Measurements from ENCODE around the gene DYRK1A.
"Not testable (repeated sequence)": the region's sequence is repeated elsewhere in the genome, so short reads cannot be mapped to it uniquely, and the experiment has no call there.

Gene DYRK1A

DNA sequence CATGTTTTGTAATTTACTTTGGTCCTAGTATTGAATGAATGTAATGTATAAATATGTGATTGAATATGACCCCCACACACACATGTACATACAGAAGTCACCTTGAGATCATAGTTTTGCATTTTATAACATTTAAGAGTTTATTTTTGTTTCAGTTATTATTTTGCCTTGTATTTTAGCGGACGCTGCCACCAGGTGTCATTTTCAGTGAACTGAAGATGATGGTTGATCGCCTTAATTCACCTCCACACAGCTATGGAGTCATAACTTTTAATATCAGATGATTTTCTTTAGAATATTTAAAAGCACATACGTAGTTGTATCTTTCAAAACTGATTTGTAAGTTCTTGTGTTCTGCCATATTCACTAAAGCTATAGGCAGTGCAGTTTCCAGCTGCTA lies 130.4 kb downstream of the DYRK1A start:
- peak; percentile 9 for DNase-seq

DNA sequence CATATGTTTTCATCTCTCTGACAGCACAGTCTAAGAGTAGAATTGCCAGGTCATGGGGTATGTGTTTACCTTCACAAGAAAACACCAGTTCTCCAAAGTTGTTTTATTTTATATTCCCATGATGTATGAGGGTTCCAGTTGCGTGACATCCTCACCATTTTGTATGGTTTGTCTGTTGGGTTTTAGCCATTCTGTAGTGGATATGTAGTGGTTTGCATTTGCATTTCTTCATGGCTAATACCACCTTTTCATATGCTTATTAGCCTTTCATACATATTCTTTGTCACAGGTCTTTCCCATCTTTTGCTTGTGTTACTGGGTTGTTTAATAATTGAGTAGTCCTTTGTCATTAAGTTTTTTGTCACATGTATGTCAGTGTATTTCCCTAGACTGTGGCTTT lies 132.1 kb downstream of the DYRK1A start:
- no peak for DNase-seq

DNA sequence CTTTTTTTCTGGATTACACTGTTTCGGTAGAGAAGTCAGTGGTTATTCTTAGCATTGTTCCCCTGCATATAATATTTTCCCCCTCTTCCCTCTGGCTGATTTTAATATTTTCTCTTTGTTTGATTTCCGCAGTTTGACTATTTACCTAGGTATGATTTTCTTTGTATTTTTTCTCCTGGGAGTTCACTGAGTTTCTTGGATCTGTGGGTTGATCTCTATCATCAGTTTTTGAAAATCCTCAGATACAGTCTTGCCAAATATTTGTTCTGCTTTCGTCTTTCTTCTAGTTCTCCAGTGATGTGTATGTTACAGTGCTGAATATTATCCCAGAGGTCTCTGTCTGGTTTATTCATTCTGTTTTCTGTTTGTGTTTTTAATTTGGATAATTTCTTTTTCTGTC lies 136.4 kb downstream of the DYRK1A start:
- DNase-seq, result no peak

DNA sequence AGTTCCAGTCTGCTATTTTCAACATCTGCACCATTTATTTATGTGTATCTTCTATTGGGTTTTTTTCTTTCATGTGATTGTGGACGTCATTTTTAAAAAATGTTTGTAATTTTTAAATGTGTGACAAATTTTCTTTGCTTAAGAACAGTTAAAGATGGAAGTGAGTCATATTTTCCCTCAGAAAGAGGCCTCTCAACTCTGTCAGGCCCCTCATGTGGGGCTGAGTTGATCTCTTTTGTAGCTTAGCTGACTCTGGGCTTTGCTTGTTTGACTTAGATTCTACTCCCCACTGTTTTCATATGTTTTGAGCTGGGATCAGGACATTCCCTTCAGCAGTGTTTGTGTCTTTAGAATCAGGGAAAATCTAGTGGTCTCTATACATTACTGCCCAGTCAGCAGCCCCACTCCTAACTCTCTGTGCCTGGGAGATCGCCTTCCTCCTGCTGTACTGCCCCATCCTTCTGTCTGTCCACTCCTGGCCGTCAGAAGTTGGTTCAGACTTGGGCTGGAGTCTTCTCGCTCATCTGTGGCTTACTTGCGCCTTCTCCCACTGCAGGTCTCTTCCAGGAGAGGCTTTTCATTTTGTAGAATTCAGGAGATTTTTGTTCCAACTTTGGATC lies 137.4 kb downstream of the DYRK1A start:
- no peak for DNase-seq

DNA sequence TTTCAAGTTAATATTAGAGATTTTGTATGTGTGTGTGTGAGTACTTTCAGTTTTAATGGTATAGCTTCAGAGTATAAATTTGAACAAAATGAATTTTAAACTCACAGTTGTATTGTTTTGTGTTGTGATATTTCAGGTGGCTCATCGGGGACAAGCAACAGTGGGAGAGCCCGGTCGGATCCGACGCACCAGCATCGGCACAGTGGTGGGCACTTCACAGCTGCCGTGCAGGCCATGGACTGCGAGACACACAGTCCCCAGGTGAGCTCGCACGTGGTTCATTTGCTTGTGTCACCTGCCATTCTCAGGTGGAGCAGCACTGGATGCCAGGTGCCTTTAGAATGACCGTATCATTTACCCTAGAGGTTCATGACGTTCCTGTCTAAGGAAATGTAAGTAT lies 139.4 kb downstream of the DYRK1A start:
- no peak for DNase-seq

DNA sequence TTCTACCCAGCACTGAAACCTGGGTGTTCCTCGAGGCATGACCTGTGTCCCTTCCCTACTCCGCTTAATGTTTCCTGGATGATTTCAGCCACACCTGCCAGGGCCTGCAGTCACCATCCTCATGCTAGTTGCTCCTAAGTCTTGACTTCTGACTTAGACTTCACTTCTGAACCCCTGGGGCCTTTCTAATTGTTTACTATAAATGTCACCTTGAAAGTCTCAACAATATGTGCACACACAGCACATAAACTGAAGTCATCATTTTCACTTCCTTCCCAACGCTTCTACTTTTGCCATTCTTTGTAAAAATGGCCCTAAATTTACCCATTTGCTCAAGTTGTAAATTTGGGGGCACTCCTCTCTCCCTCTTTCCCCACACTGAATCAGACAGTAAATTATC lies 141.1 kb downstream of the DYRK1A start:
- no peak for DNase-seq

DNA sequence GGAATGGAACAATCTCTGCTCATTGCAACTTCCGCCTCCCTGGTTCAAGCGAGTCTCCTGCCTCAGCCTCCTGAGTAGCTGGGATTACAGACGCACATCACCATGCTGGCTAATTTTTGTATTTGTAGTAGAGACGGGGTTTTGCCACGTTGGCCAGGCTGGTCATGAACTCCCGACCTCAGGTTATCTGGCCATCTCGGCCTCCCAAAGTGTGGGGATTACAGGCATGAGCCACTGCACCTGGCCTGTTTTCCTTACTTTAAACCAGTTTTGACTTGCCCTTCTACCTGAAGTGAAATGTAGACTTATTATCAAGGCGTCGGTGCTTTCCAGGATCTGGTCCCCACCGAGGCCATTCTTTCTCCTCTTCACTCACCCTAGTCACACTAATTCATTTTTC lies 141.8 kb downstream of the DYRK1A start:
- DNase-seq, result no peak

DNA sequence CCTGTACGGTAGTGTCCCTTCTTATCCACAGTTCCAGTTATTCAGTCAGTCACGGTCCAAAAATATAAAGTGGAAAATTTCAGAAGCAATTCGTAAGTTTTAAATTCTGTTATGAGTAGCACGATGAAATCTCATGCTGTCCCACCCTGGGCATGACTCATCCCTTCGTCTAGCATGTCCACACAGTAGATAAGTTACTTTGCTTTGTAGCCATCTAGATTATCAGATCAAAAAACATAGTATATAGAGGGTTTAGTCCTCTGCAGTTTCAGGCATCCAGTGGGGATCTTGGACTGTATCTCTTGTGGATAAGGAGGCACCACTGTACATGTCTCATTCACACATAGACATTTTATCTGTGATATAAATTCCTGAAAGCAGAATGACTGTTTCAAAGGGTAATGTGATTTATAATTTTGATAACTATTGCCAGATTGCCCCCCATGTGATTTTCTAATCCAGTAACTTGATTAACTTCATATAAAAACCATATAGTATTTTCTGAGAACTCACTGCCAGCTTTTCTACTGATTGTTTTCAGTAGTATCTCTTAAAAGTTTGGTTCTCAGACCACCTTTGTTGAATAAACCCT lies 143.3 kb downstream of the DYRK1A start:
- no peak for DNase-seq

DNA sequence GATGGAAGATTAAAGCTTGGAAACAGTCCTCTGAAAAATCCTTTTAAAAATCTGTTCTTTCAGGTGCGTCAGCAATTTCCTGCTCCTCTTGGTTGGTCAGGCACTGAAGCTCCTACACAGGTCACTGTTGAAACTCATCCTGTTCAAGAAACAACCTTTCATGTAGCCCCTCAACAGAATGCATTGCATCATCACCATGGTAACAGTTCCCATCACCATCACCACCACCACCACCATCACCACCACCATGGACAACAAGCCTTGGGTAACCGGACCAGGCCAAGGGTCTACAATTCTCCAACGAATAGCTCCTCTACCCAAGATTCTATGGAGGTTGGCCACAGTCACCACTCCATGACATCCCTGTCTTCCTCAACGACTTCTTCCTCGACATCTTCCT lies 145.3 kb downstream of the DYRK1A start:
- no peak for DNase-seq

DNA sequence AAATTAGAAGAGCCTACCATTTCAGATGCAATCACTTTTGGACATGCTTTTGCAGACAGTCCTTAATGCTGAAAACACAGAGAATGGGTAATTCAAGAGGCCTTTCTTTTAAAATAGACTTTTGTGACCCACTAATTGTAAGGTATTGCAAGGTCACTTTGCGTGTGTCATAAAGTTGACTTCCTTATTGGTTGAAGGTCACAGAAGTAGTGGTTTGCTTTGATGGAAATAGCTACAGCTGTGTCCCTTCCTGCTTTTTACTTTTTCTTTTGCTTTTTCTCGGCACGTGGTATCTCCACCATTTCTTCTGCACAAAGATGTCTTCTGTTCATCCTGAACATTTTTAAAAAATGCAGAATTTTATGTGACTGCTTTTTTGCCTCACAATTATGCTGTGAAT lies 146.8 kb downstream of the DYRK1A start:
- no peak for DNase-seq

DNA sequence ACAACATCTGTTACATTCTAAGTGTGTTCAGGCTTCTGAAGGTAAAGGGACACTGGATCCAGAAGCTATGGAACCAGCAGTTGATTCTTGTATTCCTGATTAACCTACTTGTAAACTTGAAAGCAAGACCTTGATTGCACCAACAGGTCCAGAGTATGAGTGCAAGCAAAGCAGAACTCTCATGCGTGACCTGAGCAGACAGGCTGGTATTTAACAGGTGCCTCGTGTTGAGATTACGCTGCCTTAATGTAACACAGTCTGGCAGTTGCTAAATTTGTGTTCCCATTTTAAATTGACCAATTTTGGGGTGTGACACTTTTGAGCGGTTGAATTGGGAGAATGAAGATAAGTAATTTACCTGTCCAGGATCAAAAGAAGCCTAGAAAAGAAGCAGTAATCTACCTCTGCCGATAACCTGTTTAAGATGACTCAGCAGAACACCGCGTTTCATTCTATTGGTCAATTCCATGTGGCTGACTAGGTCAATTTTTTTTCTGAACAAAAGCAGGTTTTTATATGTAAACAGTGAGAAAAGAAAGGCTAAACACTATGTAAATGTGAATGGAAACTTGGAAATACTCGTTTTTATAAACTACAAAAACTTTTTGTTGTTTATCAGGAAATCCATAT lies 147.6 kb downstream of the DYRK1A start:
- DNase-seq, result no peak

DNA sequence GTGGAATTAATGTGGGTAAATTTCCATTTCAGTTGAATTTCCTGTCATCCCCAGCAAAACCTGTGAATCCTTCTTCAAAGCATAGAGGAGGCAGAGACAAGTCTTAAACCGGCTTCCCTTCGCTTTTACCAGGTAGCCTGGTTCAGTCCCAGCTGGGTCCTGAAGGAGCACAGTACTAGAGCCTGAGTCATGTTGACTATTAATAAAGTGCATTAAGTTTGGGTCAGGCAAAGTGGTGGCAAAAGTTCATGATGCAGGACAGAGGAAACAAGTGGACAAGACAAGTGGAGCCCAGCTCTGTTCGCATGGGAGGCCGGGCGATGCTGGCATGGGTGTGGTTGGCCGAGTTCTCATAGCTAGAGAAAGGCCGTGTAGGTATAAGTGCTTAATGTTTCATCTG lies 150.4 kb downstream of the DYRK1A start:
- no peak for DNase-seq

DNA sequence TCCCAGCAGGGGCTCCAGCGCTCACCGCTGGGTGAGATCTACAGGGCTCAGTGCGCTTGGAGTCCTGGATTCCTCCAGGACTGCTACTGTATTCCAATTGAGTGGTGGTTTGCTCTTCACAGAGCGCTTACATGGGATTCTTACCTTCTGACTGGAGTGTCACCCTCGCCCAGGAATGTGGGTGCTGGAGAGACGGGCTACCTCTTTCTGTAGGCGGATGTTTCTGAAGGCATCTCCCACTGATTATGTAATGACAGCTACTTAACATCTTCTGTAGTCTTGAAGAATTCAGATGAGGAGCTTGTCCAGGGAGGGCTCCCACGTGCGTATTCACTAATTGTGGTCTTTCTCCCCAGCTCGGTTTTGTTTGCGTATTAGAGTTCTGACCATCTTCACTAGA lies 154.2 kb downstream of the DYRK1A start:
- DNase-seq, result no peak

DNA sequence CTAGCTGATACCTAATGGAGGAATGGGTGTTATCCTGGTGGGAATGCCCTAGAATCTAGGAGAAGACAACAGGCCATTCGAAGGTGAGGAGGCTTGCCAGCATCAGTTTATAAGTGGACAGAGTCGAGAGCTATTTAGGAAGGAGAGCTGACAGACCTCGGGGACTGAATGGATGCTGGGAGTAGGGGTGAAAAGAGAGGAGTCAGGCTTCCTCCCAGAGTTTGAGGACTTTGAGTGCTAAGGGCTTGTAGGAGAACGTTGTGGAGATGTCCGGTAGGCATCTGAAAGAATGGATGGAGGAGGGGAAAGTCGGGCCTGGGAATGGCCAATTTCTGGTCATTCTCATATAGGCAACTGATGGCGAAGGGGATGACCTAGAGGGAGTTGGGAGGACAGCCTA lies 155.1 kb downstream of the DYRK1A start:
- no peak for DNase-seq

DNA sequence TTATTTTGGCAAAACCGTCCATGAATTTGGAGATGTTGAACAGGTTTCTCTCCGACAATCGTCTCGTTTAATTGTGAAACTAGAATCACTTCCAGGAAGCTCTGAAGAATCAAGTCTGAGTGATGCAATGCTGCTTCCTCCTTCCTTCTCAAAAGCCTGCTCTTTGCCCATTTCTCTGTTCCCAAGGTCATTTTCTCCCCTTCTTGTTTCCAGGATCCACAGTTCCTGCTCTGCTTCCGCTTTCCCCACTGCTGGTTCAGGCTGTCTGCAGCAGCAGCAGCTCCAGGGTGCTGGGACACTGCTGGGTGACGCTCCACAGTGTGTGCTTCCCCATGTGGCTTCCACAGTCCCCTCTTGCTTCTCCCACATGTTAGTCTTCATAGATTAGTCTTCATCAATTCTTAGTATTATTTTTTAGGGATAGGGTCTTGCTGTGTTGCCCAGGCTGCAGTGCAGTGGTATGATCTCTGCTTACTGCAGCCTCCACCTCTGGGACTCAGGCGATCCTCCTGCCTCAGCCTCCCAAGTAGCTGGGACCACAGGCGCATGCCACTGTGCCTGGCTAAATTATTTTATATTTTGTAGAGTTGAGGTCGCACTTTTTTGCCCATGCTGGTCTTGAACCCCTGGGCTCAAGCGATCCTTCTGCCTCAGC lies 156.2 kb downstream of the DYRK1A start:
- no peak for DNase-seq

DNA sequence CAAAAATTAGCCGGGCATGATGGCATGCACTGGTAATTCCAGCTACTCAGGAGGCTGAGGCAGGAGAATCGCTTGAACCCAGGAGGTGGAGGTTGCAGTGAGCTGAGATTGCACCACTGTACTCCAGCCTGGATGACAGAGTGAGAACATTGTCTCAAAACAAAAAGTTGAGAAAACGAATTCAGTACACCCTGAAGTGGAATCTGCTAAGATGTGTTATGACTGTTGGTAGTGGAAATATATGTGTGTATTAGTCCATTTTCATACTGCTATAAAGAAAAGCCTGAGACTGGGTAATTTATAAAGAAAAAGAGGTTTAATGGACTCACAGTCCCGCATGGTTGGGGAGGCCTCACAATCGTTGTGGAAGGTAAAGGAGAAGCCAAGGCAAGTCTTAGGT lies 158.4 kb downstream of the DYRK1A start:
- DNase-seq, result not testable (repeated sequence)

DNA sequence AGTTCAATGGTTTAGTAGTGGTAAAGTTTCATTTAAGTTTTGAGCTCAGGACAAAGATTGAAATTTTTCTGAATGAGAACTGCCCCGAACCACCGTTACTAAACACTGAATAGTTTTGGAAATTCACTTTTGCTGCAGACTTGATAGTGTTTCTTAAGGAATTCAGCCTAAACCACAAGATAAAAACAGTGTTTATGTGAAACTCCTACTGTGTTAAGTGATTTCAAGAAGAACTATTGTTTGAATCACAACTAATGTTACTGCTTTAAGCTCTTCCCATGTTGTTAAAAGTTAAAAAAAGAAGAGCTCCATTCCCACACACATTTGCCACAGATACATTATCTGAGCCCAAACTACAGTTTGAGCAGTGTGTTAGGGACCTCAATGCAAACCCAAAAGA lies 159.2 kb downstream of the DYRK1A start:
- no peak for DNase-seq

DNA sequence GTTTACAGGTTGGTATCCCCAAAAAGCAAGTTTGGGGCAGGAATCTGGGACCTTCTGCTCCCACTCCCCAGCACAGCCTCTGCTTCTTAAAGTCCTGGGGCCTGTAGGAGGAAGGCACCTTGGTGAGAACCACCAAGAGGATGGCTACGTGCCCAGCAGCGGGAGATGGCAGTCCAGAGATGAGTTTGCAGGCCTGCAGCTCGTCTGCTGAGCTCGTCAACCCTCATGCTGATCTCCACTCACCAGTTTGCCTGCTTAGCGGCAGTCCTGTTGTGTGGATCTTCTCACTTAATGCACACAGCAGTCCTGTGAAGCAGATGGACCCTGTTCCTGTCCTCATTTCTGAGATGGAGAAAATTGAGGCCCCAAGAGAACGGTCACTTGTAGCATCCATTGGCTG lies 160.5 kb downstream of the DYRK1A start:
- no peak for DNase-seq

DNA sequence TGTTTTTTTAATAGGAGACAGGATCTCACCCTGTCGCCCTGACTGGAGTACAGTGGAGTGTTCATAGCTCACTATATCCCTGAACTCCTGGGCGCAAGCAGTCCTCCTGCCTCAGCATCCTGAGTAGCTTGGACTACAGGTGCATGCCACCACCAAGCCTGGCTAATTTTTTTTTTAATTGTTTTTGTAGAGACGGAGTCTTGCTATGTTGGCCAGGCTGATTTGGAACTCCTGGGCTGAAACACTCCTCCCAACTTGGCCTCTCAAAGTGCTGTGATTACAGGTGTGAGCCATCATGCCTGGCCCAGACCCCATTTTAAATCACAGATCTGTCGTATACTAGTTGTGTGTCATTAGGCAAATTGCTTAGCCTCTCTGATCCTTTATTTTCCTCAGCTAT lies 161.1 kb downstream of the DYRK1A start:
- DNase-seq, result no peak

DNA sequence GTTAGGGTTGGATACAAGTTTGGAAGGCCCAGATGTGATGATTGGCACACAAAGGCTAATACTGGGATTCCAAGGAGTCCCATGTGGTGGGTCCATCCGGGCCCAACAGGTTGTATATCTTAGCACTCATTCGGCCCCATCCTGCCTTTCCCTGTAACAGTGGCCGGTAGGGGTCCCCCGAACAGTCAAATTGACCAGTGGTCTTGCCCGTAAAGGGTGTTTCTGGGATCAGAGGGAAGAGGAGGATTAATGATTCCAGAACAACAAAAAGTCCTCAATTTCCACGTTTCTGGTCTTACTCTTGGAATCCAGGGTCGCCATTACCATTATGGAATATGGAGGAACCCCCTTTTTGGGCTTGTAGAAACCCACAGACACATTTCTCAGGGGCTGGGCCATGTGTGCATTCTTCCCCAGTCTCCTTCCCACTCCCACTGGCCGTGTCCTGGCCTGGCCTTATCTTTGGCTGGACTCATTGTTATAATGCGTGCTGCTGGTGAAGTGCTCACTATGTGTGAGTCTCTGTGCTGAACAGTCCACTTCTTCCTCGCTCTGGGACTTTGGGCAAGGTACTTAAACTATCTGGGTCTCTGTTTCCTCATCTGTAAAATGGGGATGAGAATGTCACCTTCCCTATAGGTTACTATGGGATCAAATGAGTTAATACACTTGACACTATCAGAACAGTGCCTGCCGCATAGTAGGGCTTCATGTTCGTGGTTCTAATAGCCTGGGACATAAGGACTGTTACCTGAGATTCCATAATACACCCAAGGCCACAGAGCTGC lies 161.8 kb downstream of the DYRK1A start:
- DNase-seq, result no peak

DNA sequence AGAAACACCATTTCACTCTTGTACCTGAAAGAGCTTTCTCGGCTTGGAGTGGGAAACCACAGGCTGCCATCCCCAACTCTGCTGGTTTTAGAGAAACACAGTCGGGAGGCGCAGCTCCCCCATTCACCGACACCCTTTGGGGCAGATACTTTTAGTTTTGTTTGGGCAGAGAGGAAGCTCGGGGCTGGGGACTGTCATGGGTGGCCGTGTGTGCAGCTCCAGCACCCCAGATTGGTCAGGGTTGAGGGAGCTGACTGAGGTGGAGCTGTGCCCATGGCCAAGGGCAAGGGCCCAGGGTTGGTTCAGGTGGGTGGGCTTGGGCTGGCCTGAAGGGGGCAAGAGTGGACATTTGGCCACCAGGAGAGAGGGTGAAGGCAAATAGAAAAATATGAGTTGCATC lies 163.1 kb downstream of the DYRK1A start:
- no peak for DNase-seq

DNA sequence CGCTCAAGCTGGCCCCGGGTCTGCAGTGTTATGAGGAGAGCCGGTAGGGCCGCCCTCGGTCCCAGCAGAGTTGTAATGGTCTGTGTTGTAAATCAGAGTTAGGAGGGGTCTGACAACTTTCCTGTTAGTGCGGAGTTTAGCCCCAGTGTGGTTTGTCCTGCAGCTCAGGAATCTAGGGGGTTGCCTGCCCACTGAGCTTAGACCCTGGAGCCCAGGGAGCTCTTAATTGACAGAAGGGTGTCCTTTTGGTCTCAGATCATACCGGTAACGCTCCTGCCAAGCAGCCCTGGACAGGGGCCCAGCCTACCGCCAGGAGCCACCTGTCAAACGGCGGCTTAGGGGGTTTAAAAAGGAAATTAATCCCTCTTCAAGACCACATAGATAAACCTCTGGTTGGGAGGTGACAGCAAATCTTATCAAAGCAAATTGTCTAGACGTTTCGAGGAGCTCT lies 164.4 kb downstream of the DYRK1A start:
- DNase-seq, result no peak

DNA sequence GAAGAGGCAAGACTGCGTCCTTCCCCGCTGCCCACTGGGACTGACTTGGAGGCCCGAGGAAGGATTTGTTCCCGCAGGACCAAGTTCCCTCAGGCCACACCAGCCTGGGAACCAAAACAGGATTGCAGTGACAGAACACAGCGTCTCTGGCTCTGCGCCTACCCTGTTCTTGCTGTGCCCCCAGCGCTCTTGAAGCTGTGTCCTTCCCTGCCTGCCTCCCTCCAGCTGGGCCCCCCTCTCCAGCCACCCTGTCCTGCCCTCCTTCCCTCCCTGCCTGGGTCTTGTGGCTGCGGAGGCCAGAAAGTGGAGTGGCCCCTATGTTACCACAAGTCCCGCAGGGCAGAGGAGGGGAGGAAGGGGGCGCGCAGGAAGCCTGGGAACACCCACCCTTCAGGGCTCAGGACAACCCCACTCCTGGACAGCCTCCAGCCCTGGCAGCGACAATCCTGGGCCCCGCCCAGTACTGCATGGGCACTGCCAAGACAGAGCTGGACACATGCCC lies 164.9 kb downstream of the DYRK1A start:
- no peak for DNase-seq

Data from CD4-positive, alpha-beta T cell treated with Interleukin-12 subunit alpha and Interleukin-12 subunit beta, for 1 hour (primary cell).